Chondrocyte (in vitro differentiated cells): Measurements from ENCODE around the gene TGM5. TPM values are rescaled to one million over a fixed set of nuclear protein-coding genes. Genes with fewer than 3 reads are reported as not detected.

ENCODE experiments used
- DNase-seq: peaks from one replicate; pipeline ENCODE4 v3.0.0; 2021; ENCODE audit warnings: mixed read lengths, low spot score
- H3K27ac Mint-ChIP-seq: one replicate; pipeline ENCODE4 v1.8.0; 2021; ENCODE audit warnings: mild to moderate bottlenecking, moderate library complexity, mixed read lengths; ENCODE audit not compliant: unreplicated experiment
- H3K27me3 Mint-ChIP-seq: 2 replicates; pipeline ENCODE4 v1.8.0; 2021; ENCODE audit warnings: low read depth, mixed read lengths
- H3K36me3 Mint-ChIP-seq: 2 replicates; pipeline ENCODE4 v1.8.0; 2021; ENCODE audit warnings: low read depth, mixed read lengths
- H3K4me1 Mint-ChIP-seq: 2 replicates; pipeline ENCODE4 v1.8.0; 2021; ENCODE audit warnings: low read depth, mild to moderate bottlenecking, mixed read lengths
- H3K4me3 Mint-ChIP-seq: one replicate; pipeline ENCODE4 v1.8.0; 2021; ENCODE audit warnings: mild to moderate bottlenecking, moderate library complexity, mixed read lengths; ENCODE audit not compliant: unreplicated experiment
- H3K9me3 Mint-ChIP-seq: 2 replicates; pipeline ENCODE4 v1.8.0; 2021; ENCODE audit warnings: low read depth, mixed read lengths
- total RNA-seq: library from RNA; stranded (reverse); gene quantifications from 3 replicates; pipeline ENCODE4 v1.2.1, GENCODE V29; 2021
- TF ChIP-seq, protein P1 (sequence below): fragments of 200-600 bp; sonication (generic); IDR thresholded peaks from 2 replicates; pipeline ENCODE4 v1.5.0; 2021; ENCODE audit warnings: antibody characterized with exemption, mild to moderate bottlenecking, moderate library complexity

Gene TGM5
- total RNA-seq, 1 donor from 2014 or later = not detected

DNA sequence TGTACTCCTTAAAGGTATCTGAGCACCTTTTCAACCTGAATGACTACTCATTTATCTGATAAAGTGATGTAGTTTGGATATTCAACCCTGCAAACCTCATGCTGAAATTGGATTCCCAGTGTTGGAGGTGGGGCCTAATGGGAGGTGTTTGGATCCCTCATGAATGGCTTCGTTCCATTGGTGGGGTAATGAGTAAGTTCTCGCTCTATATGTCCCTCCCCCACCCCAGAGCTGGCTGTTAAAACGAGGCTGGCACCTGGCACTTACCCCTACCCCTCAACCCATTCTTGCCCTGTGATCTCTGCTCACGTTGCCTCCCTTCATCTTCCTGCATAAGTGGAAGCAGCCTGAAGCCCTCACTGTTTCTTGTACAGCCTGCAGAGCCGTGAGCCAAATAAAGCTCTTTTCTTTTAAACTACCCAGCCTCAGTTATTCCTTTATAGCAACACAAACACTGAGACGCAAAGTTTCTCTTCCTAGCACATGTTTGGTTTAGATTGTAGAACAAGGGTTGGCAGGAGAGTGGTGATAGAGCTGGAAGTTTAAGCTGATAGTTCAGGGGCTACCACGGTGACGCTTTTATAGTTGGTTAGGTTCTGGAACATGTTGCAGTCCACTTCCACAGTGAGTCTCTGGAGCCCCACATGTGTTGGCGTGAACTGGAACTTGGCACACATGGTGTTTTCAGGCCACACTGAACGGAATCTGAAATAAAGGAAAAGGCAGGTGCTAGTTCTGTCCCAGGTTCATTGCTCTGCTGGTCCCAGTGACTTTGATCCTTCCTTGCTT lies 69.8 kb downstream of the TGM5 start:
- H3K36me3 Mint-ChIP-seq = peaks cover 19% of the 10 kb centered on the region
- TF ChIP-seq, protein P1, sequence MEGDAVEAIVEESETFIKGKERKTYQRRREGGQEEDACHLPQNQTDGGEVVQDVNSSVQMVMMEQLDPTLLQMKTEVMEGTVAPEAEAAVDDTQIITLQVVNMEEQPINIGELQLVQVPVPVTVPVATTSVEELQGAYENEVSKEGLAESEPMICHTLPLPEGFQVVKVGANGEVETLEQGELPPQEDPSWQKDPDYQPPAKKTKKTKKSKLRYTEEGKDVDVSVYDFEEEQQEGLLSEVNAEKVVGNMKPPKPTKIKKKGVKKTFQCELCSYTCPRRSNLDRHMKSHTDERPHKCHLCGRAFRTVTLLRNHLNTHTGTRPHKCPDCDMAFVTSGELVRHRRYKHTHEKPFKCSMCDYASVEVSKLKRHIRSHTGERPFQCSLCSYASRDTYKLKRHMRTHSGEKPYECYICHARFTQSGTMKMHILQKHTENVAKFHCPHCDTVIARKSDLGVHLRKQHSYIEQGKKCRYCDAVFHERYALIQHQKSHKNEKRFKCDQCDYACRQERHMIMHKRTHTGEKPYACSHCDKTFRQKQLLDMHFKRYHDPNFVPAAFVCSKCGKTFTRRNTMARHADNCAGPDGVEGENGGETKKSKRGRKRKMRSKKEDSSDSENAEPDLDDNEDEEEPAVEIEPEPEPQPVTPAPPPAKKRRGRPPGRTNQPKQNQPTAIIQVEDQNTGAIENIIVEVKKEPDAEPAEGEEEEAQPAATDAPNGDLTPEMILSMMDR = no peak
- no peak for DNase-seq
- peaks cover 9% of the 10 kb centered on the region for H3K4me1 Mint-ChIP-seq
- no peak overlapping the region for H3K4me3 Mint-ChIP-seq
- H3K9me3 Mint-ChIP-seq = peaks cover 7% of the 10 kb centered on the region
- peaks cover under 1% of the 10 kb centered on the region for H3K27me3 Mint-ChIP-seq
- no peak overlapping the region for H3K27ac Mint-ChIP-seq

DNA sequence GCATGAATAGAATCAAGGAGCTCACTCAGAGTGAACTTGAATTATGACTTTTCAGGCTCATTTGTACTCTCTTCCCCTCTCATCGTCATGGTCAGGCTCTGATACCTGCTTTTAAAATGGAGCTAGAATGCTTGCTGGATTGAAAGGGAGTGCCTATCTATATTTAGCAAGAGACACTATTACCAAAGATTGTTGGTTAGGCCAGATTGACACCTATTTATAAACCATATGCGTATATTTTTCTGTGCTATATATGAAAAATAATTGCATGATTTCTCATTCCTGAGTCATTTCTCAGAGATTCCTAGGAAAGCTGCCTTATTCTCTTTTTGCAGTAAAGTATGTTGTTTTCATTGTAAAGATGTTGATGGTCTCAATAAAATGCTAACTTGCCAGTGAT lies 71.9 kb downstream of the TGM5 start:
- Mint-ChIP-seq H3K36me3 (peaks cover 29% of the 10 kb centered on the region), H3K9me3 (peaks cover 7% of the 10 kb centered on the region), H3K27ac (peak overlapping the region; percentile 14), H3K27me3 (no peaks in the 10 kb centered on the region), H3K4me1 (peaks cover 14% of the 10 kb centered on the region), H3K4me3 (no peak overlapping the region)
- DNase-seq = no peak
- TF ChIP-seq, protein P1 = no peak

DNA sequence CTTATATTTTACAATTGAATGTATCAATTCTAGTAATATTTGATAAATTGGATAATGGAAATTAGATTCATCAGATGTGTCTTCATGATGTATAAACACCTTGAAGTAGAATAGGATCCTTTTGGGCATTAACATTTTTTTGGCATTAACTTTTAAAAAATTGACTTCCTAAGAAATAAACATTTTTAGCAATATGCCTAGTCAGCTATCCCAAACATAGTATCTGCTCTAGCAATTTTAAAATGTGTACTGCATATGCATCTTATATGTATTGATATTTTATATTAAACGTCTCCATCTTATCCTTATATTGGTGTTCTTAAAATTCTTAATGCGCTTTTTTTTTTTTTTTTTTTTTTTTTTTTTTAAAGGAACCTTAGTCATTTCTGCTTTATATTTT lies 73.0 kb downstream of the TGM5 start:
- peaks cover 33% of the 10 kb centered on the region for H3K36me3 Mint-ChIP-seq
- no peak overlapping the region for H3K27ac Mint-ChIP-seq
- H3K4me1 Mint-ChIP-seq = peaks cover 21% of the 10 kb centered on the region
- H3K27me3 Mint-ChIP-seq = no peaks in the 10 kb centered on the region
- TF ChIP-seq, protein P1 = no peak
- DNase-seq = no peak
- peaks cover 7% of the 10 kb centered on the region for H3K9me3 Mint-ChIP-seq
- H3K4me3 Mint-ChIP-seq = no peak overlapping the region

DNA sequence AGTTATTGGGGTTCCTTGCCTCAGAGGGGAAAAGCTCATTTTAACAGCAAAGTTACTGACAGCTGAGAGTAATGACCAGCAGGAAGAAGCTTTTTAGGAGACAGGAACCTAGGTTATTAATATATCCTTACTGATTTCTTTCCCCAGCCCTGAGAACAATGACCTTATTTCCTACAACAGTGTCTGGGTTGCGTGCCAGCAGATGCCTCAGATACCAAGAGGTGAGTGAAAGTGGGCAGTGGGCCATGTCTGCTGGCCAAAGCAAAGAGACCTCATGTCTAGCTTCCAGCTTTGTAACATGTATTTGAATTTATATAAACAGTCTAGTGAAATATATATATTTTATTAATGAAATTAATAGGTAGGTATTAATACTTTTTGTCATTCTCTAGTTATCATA lies 76.5 kb downstream of the TGM5 start:
- H3K27ac Mint-ChIP-seq = no peak overlapping the region
- peaks cover 23% of the 10 kb centered on the region for H3K36me3 Mint-ChIP-seq
- H3K4me3 Mint-ChIP-seq = no peak overlapping the region
- H3K4me1 Mint-ChIP-seq = peaks cover 33% of the 10 kb centered on the region
- H3K27me3 Mint-ChIP-seq = no peaks in the 10 kb centered on the region
- TF ChIP-seq, protein P1 = no peak
- no peak for DNase-seq
- no peaks in the 10 kb centered on the region for H3K9me3 Mint-ChIP-seq

DNA sequence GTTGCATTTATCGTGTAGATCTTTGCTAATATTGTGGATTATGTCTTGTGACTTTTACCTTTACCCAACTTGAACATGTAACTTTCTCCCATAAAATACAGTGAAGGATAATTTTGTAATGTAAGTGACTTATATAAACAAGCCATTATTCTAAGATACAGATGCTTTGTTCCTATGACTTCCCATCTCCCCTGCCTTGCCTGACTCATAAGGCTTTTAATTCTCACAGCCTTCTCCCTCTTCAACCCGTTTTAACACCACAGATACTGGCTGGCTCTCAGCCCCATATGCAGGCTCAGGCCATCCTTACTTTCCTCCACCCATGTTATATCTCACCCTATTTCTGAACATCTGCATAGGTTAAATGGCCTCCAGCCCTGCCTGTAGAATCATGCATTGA lies 77.4 kb downstream of the TGM5 start:
- peaks cover 20% of the 10 kb centered on the region for H3K36me3 Mint-ChIP-seq
- TF ChIP-seq, protein P1 = no peak
- no peak overlapping the region for H3K27ac Mint-ChIP-seq
- no peaks in the 10 kb centered on the region for H3K9me3 Mint-ChIP-seq
- peaks cover 25% of the 10 kb centered on the region for H3K4me1 Mint-ChIP-seq
- no peak overlapping the region for H3K4me3 Mint-ChIP-seq
- DNase-seq = no peak
- no peaks in the 10 kb centered on the region for H3K27me3 Mint-ChIP-seq
